Osteocyte (in vitro differentiated cells): ENCODE data around the gene FCRL5. TPM values are rescaled to one million over a fixed set of nuclear protein-coding genes. Genes with fewer than 3 reads are reported as not detected.
"Not testable (repeated sequence)": the region's sequence is repeated elsewhere in the genome, so short reads cannot be mapped to it uniquely, and the experiment has no call there.

Source experiments
- DNase-seq: peaks from one replicate; pipeline ENCODE4 v3.0.0; 2021; ENCODE audit warnings: mixed read lengths; ENCODE audit not compliant: unreplicated experiment; ENCODE audit errors: extremely low spot score
- H3K27ac Mint-ChIP-seq: one replicate; pipeline ENCODE4 v1.8.0; 2021; ENCODE audit warnings: mild to moderate bottlenecking, mixed read lengths; ENCODE audit not compliant: unreplicated experiment
- H3K27me3 Mint-ChIP-seq: one replicate; pipeline ENCODE4 v1.8.0; 2021; ENCODE audit warnings: mixed read lengths; ENCODE audit not compliant: unreplicated experiment
- H3K36me3 Mint-ChIP-seq: one replicate; pipeline ENCODE4 v1.8.0; 2021; ENCODE audit warnings: mixed read lengths; ENCODE audit not compliant: unreplicated experiment
- H3K4me1 Mint-ChIP-seq: one replicate; pipeline ENCODE4 v1.8.0; 2021; ENCODE audit warnings: mixed read lengths; ENCODE audit not compliant: unreplicated experiment
- H3K4me3 Mint-ChIP-seq: one replicate; pipeline ENCODE4 v1.8.0; 2021; ENCODE audit warnings: mild to moderate bottlenecking, moderate library complexity, mixed read lengths; ENCODE audit not compliant: unreplicated experiment
- H3K9me3 Mint-ChIP-seq: one replicate; pipeline ENCODE4 v1.8.0; 2021; ENCODE audit warnings: mixed read lengths; ENCODE audit not compliant: unreplicated experiment
- CTCF ChIP-seq: fragments of 200-600 bp; sonication (generic); IDR thresholded peaks from 2 replicates; pipeline ENCODE4 v1.5.0; 2021; ENCODE audit warnings: antibody characterized with exemption, mild to moderate bottlenecking, moderate library complexity
- total RNA-seq: library from RNA; stranded (reverse); gene quantifications from 2 replicates; pipeline ENCODE4 v1.2.1, GENCODE V29; 2021

FCRL5 gene
- total RNA-seq, 1 donor from 2014 or later = not detected

- Mint-ChIP-seq H3K27ac (no peak overlapping the region), H3K36me3 (no peaks in the 10 kb centered on the region), H3K4me3 (no peak overlapping the region), H3K9me3 (no peaks in the 10 kb centered on the region), H3K4me1 (no peaks in the 10 kb centered on the region), H3K27me3 (peaks cover 20% of the 10 kb centered on the region)
- no peak for TF ChIP-seq CTCF
- no peak for DNase-seq
These were observed 23.4 kb upstream of the FCRL5 start for GRCh38 chr1:157575744-157576143.

- Mint-ChIP-seq H3K27me3 (peaks cover 20% of the 10 kb centered on the region), H3K4me3 (no peak overlapping the region), H3K27ac (no peak overlapping the region), H3K4me1 (no peaks in the 10 kb centered on the region), H3K36me3 (no peaks in the 10 kb centered on the region), H3K9me3 (no peaks in the 10 kb centered on the region)
- no peak for DNase-seq
- no peak for TF ChIP-seq CTCF
These were observed 22.5 kb upstream of the FCRL5 start for GRCh38 chr1:157574836-157575235.

- Mint-ChIP-seq H3K4me1 (no peaks in the 10 kb centered on the region), H3K4me3 (no peak overlapping the region), H3K9me3 (no peaks in the 10 kb centered on the region), H3K36me3 (no peaks in the 10 kb centered on the region), H3K27ac (no peak overlapping the region), H3K27me3 (peaks cover 7% of the 10 kb centered on the region)
- DNase-seq = no peak
- no peak for TF ChIP-seq CTCF
These were observed 14.4 kb upstream of the FCRL5 start for GRCh38 chr1:157566484-157567300.

- DNase-seq = no peak
- Mint-ChIP-seq H3K36me3 (no peaks in the 10 kb centered on the region), H3K27ac (no peak overlapping the region), H3K27me3 (peaks cover 2% of the 10 kb centered on the region), H3K9me3 (no peaks in the 10 kb centered on the region), H3K4me1 (no peaks in the 10 kb centered on the region), H3K4me3 (no peak overlapping the region)
- TF ChIP-seq CTCF = no peak
These were observed 10.2 kb upstream of the FCRL5 start for GRCh38 chr1:157562515-157562914.

GRCh38 chr1:157558119-157558518 lies 5.8 kb upstream of the FCRL5 start:
- no peaks in the 10 kb centered on the region for H3K4me1 Mint-ChIP-seq
- DNase-seq = no peak
- H3K27ac Mint-ChIP-seq = no peak overlapping the region
- no peaks in the 10 kb centered on the region for H3K9me3 Mint-ChIP-seq
- H3K27me3 Mint-ChIP-seq = peaks cover 7% of the 10 kb centered on the region
- no peak overlapping the region for H3K4me3 Mint-ChIP-seq
- H3K36me3 Mint-ChIP-seq = no peaks in the 10 kb centered on the region
- no peak for TF ChIP-seq CTCF

GRCh38 chr1:157548081-157548480 lies 4.2 kb downstream of the FCRL5 start:
- not testable (repeated sequence) for H3K27me3 Mint-ChIP-seq, H3K4me3 Mint-ChIP-seq, DNase-seq, H3K27ac Mint-ChIP-seq, H3K36me3 Mint-ChIP-seq, H3K9me3 Mint-ChIP-seq, H3K4me1 Mint-ChIP-seq
